ENCODE results near the gene KCNJ14. TPM values are rescaled to one million over a fixed set of nuclear protein-coding genes. Genes with fewer than 3 reads are reported as not detected.

KCNJ14 gene
- total RNA-seq, 3 donors from 2014 or later: 0.80 to 1.6 (median 1.0) TPM

- H3K27me3 ChIP-seq: no peaks in the 10 kb centered on the region
- H3K9me3 ChIP-seq: no peaks in the 10 kb centered on the region
- TF ChIP-seq CTCF (IDR thresholded peaks at IDR 0.05) (no peak), POLR2AphosphoS5 (IDR thresholded peaks at IDR 0.05) (no peak), POLR2A (IDR thresholded peaks at IDR 0.05) (no peak)
- no peaks in the 10 kb centered on the region for H3K4me1 ChIP-seq
- intact Hi-C loops (cut with DNase I; ENCODE audit: low total_unique reads): no loop called here
- H3K36me3 ChIP-seq: no peaks in the 10 kb centered on the region
- DNase-seq (ENCODE audit: low spot score in 2 of 2): no peak
- no peak overlapping the region for H3K27ac ChIP-seq
- no peak overlapping the region for H3K4me3 ChIP-seq
Observed at GRCh38 chr19:48428670-48429069, 26.7 kb upstream of the KCNJ14 start.

- no peak for DNase-seq (ENCODE audit: low spot score in 2 of 2)
- Histone ChIP-seq H3K4me3 (no peak overlapping the region), H3K9me3 (no peaks in the 10 kb centered on the region), H3K4me1 (no peaks in the 10 kb centered on the region), H3K36me3 (no peaks in the 10 kb centered on the region), H3K27me3 (no peaks in the 10 kb centered on the region), H3K27ac (no peak overlapping the region)
- intact Hi-C loops (cut with DNase I; ENCODE audit: low total_unique reads): no loop called here
- TF ChIP-seq POLR2AphosphoS5 (IDR thresholded peaks at IDR 0.05): no peak
- TF ChIP-seq POLR2A (IDR thresholded peaks at IDR 0.05): no peak
- TF ChIP-seq CTCF (IDR thresholded peaks at IDR 0.05): no peak
Observed at GRCh38 chr19:48433337-48433736, 22.0 kb upstream of the KCNJ14 start.

GRCh38 chr19:48436586-48436985, 18.8 kb upstream of the KCNJ14 start:
- intact Hi-C loops (cut with DNase I; ENCODE audit: low total_unique reads): no loop called here
- TF ChIP-seq POLR2AphosphoS5 (IDR thresholded peaks at IDR 0.05) (no peak), CTCF (IDR thresholded peaks at IDR 0.05) (no peak), POLR2A (IDR thresholded peaks at IDR 0.05) (no peak)
- H3K27me3 ChIP-seq: no peaks in the 10 kb centered on the region

GRCh38 chr19:48441360-48442050, 13.9 kb upstream of the KCNJ14 start:
- peaks cover 0 to 3% of the 10 kb centered on the region in 2 donors for H3K27me3 ChIP-seq
- H3K4me3 ChIP-seq: no peak overlapping the region
- H3K9me3 ChIP-seq: no peaks in the 10 kb centered on the region
- intact Hi-C loops (cut with DNase I; ENCODE audit: low total_unique reads): no loop called here
- H3K36me3 ChIP-seq: no peaks in the 10 kb centered on the region
- no peak for DNase-seq (ENCODE audit: low spot score in 2 of 2)
- peaks cover 9 to 10% of the 10 kb centered on the region in 2 donors for H3K4me1 ChIP-seq
- no peak overlapping the region for H3K27ac ChIP-seq
- TF ChIP-seq POLR2AphosphoS5 (IDR thresholded peaks at IDR 0.05) (no peak), POLR2A (IDR thresholded peaks at IDR 0.05) (no peak), CTCF (IDR thresholded peaks at IDR 0.05) (no peak)

More at GRCh38 chr19:48436586-48436985, 18.8 kb upstream of the KCNJ14 start:
- no peak for DNase-seq (ENCODE audit: low spot score in 2 of 2)
- no peak overlapping the region for H3K4me3 ChIP-seq
- H3K36me3 ChIP-seq: no peaks in the 10 kb centered on the region
- no peaks in the 10 kb centered on the region for H3K4me1 ChIP-seq
- no peaks in the 10 kb centered on the region for H3K9me3 ChIP-seq
- no peak overlapping the region for H3K27ac ChIP-seq

- H3K4me3 ChIP-seq: peak overlapping the region in 2 of 3 donors; percentile 86 to 99
- H3K36me3 ChIP-seq: no peaks in the 10 kb centered on the region
- TF ChIP-seq POLR2A (IDR thresholded peaks at IDR 0.05) (no peak), POLR2AphosphoS5 (IDR thresholded peaks at IDR 0.05) (no peak)
- no peaks in the 10 kb centered on the region for H3K9me3 ChIP-seq
- peaks cover 0 to 3% of the 10 kb centered on the region in 2 donors for H3K27me3 ChIP-seq
- DNase-seq (ENCODE audit: low spot score in 2 of 2): no peak
- H3K27ac ChIP-seq: no peak overlapping the region
- intact Hi-C loops (cut with DNase I; ENCODE audit: low total_unique reads): loop anchor here (1.0 kb wide), 1 partner anchor 37 kb away; no protein-coding TSS in a partner anchor
- H3K4me1 ChIP-seq: peaks cover 10 to 12% of the 10 kb centered on the region in 2 donors
Observed at GRCh38 chr19:48442116-48443035, 13.0 kb upstream of the KCNJ14 start.
